ENCODE results near the gene TEX55.

- TF ChIP-seq CTCF (IDR thresholded peaks at IDR 0.05) = no peak
- TF ChIP-seq POLR2A (IDR thresholded peaks at IDR 0.05) = no peak
- no peak for TF ChIP-seq POLR2AphosphoS5 (IDR thresholded peaks at IDR 0.05)
- no peak for TF ChIP-seq EP300 (IDR thresholded peaks at IDR 0.05)
These were observed 31.4 kb downstream of the TEX55 start for GRCh38 chr3:119177321-119177720.
